GM19395 (cell line): ENCODE data around the gene NHEJ1.
"Not testable (repeated sequence)": the region's sequence is repeated elsewhere in the genome, so short reads cannot be mapped to it uniquely, and the experiment has no call there.

Experiments used
- ATAC-seq: cut with Tn5 transposase; IDR thresholded peaks from one replicate; pipeline ENCODE4 v1.9.1; 2021; ENCODE audit warnings: mild to moderate bottlenecking, moderate library complexity; ENCODE audit not compliant: unreplicated experiment

Gene NHEJ1

GRCh38 chr2:219160186-219161017 is at the start of gene NHEJ1:
Gene NHEJ1 (minus strand): TSS chr2:219160815. CDS start chr2:219158362, 2,453 bp downstream.
- ATAC-seq, result peak; percentile 89

GRCh38 chr2:219209236-219210195 is 48.9 kb upstream of the NHEJ1 start:
- ATAC-seq, result no peak

GRCh38 chr2:219207884-219208740 is 47.5 kb upstream of the NHEJ1 start:
- no peak for ATAC-seq

GRCh38 chr2:219207134-219207883 is 46.7 kb upstream of the NHEJ1 start:
- no peak for ATAC-seq

GRCh38 chr2:219206328-219207133 is 45.9 kb upstream of the NHEJ1 start, which contains the start of gene ZFAND2B:
Gene ZFAND2B (plus strand): TSS chr2:219206782. CDS start chr2:219206988, 206 bp downstream.
- ATAC-seq, result peak; percentile 95

GRCh38 chr2:219205981-219206327 is 45.3 kb upstream of the NHEJ1 start:
- ATAC-seq, result no peak

- no peak for ATAC-seq
Measured at GRCh38 chr2:219205165-219205538, 44.5 kb upstream of the NHEJ1 start.

- ATAC-seq, result no peak
Measured at GRCh38 chr2:219204425-219205164, 44.0 kb upstream of the NHEJ1 start.

GRCh38 chr2:219201331-219201730 is 40.7 kb upstream of the NHEJ1 start:
- not testable (repeated sequence) for ATAC-seq

GRCh38 chr2:219200502-219201326 is 40.1 kb upstream of the NHEJ1 start:
- ATAC-seq, result not testable (repeated sequence)

GRCh38 chr2:219199470-219200211 is 39.0 kb upstream of the NHEJ1 start:
- ATAC-seq, result no peak

GRCh38 chr2:219198974-219199373 is 38.4 kb upstream of the NHEJ1 start:
- no peak for ATAC-seq

- ATAC-seq, result no peak
Measured at GRCh38 chr2:219197388-219197787, 36.8 kb upstream of the NHEJ1 start.

GRCh38 chr2:219186754-219187456 is 26.3 kb upstream of the NHEJ1 start:
- peak; percentile 58 for ATAC-seq

GRCh38 chr2:219184121-219184520 is 23.5 kb upstream of the NHEJ1 start:
- ATAC-seq, result no peak

- no peak for ATAC-seq
Measured at GRCh38 chr2:219183151-219183772, 22.6 kb upstream of the NHEJ1 start.
